ENCODE results near the gene TTC39A. TPM values are rescaled to one million over a fixed set of nuclear protein-coding genes. Genes with fewer than 3 reads are reported as not detected.
A peak's percentile ranks its signal among the peaks of the same experiment; 100 is the strongest.

TTC39A gene
- total RNA-seq, 1 donor from 2014 or later = 0.95 TPM

GRCh38 chr1:51344602-51345299 is 14.4 kb upstream of the TTC39A start:
- Mint-ChIP-seq H3K27ac (ENCODE audit: unreplicated experiment) (no peak overlapping the region), H3K4me3 (ENCODE audit: unreplicated experiment) (no peak overlapping the region), H3K27me3 (ENCODE audit: unreplicated experiment) (peaks cover 9% of the 10 kb centered on the region), H3K9me3 (ENCODE audit: unreplicated experiment) (no peaks in the 10 kb centered on the region), H3K36me3 (ENCODE audit: low read depth, unreplicated experiment) (peaks cover 7% of the 10 kb centered on the region), H3K4me1 (ENCODE audit: unreplicated experiment) (peaks cover 4% of the 10 kb centered on the region)
- TF ChIP-seq CTCF (IDR thresholded peaks at IDR 0.05; ENCODE audit: unreplicated experiment) = no peak
- DNase-seq (ENCODE audit: low spot score) = peak; percentile 31

GRCh38 chr1:51344276-51344601 is 13.9 kb upstream of the TTC39A start:
- no peaks in the 10 kb centered on the region for H3K9me3 Mint-ChIP-seq (ENCODE audit: unreplicated experiment)
- peaks cover 9% of the 10 kb centered on the region for H3K27me3 Mint-ChIP-seq (ENCODE audit: unreplicated experiment)
- TF ChIP-seq CTCF (IDR thresholded peaks at IDR 0.05; ENCODE audit: unreplicated experiment) = no peak
- H3K4me3 Mint-ChIP-seq (ENCODE audit: unreplicated experiment) = peak overlapping the region; percentile 16
- peaks cover 7% of the 10 kb centered on the region for H3K36me3 Mint-ChIP-seq (ENCODE audit: low read depth, unreplicated experiment)
- H3K4me1 Mint-ChIP-seq (ENCODE audit: unreplicated experiment) = peaks cover 4% of the 10 kb centered on the region
- H3K27ac Mint-ChIP-seq (ENCODE audit: unreplicated experiment) = no peak overlapping the region
- no peak for DNase-seq (ENCODE audit: low spot score)

- H3K4me3 Mint-ChIP-seq (ENCODE audit: unreplicated experiment) = peak overlapping the region; percentile 16
Observed at GRCh38 chr1:51343624-51344023, 13.3 kb upstream of the TTC39A start.

GRCh38 chr1:51342591-51343206 is 12.3 kb upstream of the TTC39A start:
- peaks cover 4% of the 10 kb centered on the region for H3K4me1 Mint-ChIP-seq (ENCODE audit: unreplicated experiment)
- DNase-seq (ENCODE audit: low spot score) = no peak
- H3K27me3 Mint-ChIP-seq (ENCODE audit: unreplicated experiment) = peaks cover 9% of the 10 kb centered on the region
- no peaks in the 10 kb centered on the region for H3K9me3 Mint-ChIP-seq (ENCODE audit: unreplicated experiment)
- H3K4me3 Mint-ChIP-seq (ENCODE audit: unreplicated experiment) = no peak overlapping the region
- H3K36me3 Mint-ChIP-seq (ENCODE audit: low read depth, unreplicated experiment) = peaks cover 7% of the 10 kb centered on the region
- TF ChIP-seq CTCF (IDR thresholded peaks at IDR 0.05; ENCODE audit: unreplicated experiment) = no peak
- H3K27ac Mint-ChIP-seq (ENCODE audit: unreplicated experiment) = no peak overlapping the region

More at GRCh38 chr1:51343624-51344023, 13.3 kb upstream of the TTC39A start:
- no peak for TF ChIP-seq CTCF (IDR thresholded peaks at IDR 0.05; ENCODE audit: unreplicated experiment)
- H3K27me3 Mint-ChIP-seq (ENCODE audit: unreplicated experiment) = peaks cover 9% of the 10 kb centered on the region
- H3K4me1 Mint-ChIP-seq (ENCODE audit: unreplicated experiment) = peaks cover 4% of the 10 kb centered on the region
- peak overlapping the region; percentile 16 for H3K27ac Mint-ChIP-seq (ENCODE audit: unreplicated experiment)
- H3K36me3 Mint-ChIP-seq (ENCODE audit: low read depth, unreplicated experiment) = peaks cover 7% of the 10 kb centered on the region
- no peaks in the 10 kb centered on the region for H3K9me3 Mint-ChIP-seq (ENCODE audit: unreplicated experiment)
- no peak for DNase-seq (ENCODE audit: low spot score)

- peaks cover 7% of the 10 kb centered on the region for H3K36me3 Mint-ChIP-seq (ENCODE audit: low read depth, unreplicated experiment)
- no peak overlapping the region for H3K4me3 Mint-ChIP-seq (ENCODE audit: unreplicated experiment)
- H3K9me3 Mint-ChIP-seq (ENCODE audit: unreplicated experiment) = no peaks in the 10 kb centered on the region
- no peak overlapping the region for H3K27ac Mint-ChIP-seq (ENCODE audit: unreplicated experiment)
- peaks cover 9% of the 10 kb centered on the region for H3K27me3 Mint-ChIP-seq (ENCODE audit: unreplicated experiment)
- DNase-seq (ENCODE audit: low spot score) = no peak
- no peak for TF ChIP-seq CTCF (IDR thresholded peaks at IDR 0.05; ENCODE audit: unreplicated experiment)
- peaks cover 4% of the 10 kb centered on the region for H3K4me1 Mint-ChIP-seq (ENCODE audit: unreplicated experiment)
Observed at GRCh38 chr1:51341876-51342496, 11.6 kb upstream of the TTC39A start.
